Prostate gland (tissue), 1 donor: ENCODE data around the gene MIPOL1.

ENCODE experiments used
- POLR2A ChIP-seq: fragments of 450-650 bp; IDR thresholded peaks from one replicate; pipeline ENCODE4 v1.6.1; 2016; ENCODE audit warnings: antibody characterized with exemption, mild to moderate bottlenecking
- POLR2AphosphoS5 ChIP-seq: sonication (generic); formaldehyde crosslinking; IDR thresholded peaks from one replicate; pipeline ENCODE4 v1.6.1; 2017; ENCODE audit warnings: antibody characterized with exemption

DNA sequence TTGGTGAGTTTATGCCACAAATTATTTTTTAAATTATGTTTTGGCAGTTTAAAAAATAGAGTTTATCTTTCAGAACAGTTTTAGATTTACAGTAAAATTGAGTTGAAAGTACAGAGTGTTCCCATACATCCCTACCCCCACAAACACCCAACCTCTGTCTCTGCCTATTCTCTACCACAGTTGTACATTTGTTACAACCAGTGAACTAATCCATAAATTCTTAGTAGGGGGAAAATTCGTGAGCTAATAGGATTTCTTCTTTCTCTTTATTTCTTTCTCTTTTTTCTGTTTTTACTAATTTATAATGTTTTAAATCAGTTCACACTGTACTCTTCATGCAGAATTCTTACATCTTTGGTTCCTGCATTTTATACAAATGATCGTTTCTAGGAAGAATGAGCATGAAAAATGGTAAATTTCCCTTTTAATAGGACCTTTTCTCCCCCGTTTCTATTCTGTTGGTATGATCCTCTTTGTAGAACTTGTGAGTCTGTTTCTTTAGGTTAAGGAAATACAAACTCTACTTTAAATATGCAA is 56.7 kb downstream of the MIPOL1 start:
- TF ChIP-seq POLR2A: no peak
- TF ChIP-seq POLR2AphosphoS5: no peak
